NCI-H2227 treated with DMSO at 0.1 percent for 48 hours (cell line): ENCODE measurements around the gene KCTD10.
"Not testable (repeated sequence)": the region's sequence is repeated elsewhere in the genome, so short reads cannot be mapped to it uniquely, and the experiment has no call there.

Experiments used
- DNase-seq: peaks from one replicate; lab custom pipeline; 2025; lab: John Stamatoyannopoulos, UW

Gene KCTD10

DNA sequence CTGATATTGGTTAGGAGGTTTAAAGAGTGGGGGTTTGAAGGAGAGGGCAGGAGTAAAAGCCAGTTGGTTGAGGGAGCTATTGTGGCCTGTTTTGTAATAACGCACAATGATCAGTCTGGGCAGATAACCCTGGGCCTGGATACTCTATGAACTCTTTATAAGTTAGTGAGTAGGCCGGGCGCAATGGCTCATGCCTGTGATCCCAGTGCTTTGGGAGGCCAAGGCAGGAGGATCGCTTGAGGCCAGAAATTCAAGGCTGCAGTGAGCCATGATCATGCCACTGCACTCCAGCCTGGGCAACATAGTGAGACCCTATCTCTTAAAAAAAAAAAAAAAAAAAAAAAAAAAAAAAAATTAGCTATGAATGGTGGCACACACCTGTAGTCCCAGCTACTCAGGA lies 71.0 kb downstream of the KCTD10 start:
- not testable (repeated sequence) for DNase-seq

DNA sequence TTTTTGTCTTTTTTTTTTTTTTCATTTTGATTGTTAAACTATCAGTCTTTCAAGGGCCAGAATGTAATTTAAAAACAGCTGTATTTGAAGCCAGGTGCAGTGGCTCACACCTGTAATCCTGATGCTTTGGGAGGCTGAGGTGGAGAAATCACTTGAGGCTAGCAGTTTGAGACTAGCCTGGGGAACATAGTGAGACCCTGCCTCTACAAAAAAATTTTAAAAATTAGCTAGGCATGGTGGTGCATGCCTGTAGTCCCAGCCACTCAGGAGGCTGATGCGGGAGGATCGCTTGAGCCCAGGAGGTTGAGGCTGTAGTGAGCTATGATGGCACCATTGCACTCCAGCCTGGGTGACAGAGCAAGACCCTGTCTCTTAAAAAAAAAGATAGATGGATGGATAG lies 72.3 kb downstream of the KCTD10 start:
- DNase-seq, result not testable (repeated sequence)
